K562 (cell line): Measurements from ENCODE around the gene CLNK. TPM values are rescaled to one million over a fixed set of nuclear protein-coding genes. Genes with fewer than 3 reads are reported as not detected.

Experiments
- ATAC-seq: fragments of 200-7000 bp; cut with Tn5 transposase; 3 replicates; pipeline ENCODE4 v1.9.1; 2020; ENCODE audit warnings: moderate library complexity
- BruUV-seq: library from RNA; stranded (reverse); fragments of 400-500 nt; replicated peaks from 2 replicates; lab custom pipeline; 2021; lab: Mats Ljungman, UMichigan
- CTCF ChIA-PET: fragments of 300-600 bp; formaldehyde crosslinking; extraction: SDS; loops from one replicate; lab custom pipeline; 2021; ENCODE audit warnings: low intra/inter-chr PET ratio; lab: Yijun Ruan, JAX
- POLR2A ChIA-PET: fragments of 300-600, 350-650 bp; sonication (Branson Sonifier 250); formaldehyde crosslinking; extraction: SDS; loops from one replicate; lab custom pipeline; 2021; ENCODE audit warnings: antibody characterized with exemption, inconsistent platforms; lab: Yijun Ruan, JAX
- DNase-seq, 4 experiments: peaks; one replicate each; pipeline versions ENCODE4 v3.0.0 to v3.0.0-alpha.2; 2011 to 2018; ENCODE audit warnings: low spot score in 3 of 4, mixed read lengths in 3 of 4; ENCODE audit errors: extremely low read depth in 1 of 4
- FAIRE-seq: peaks from 2 replicates; lab custom pipeline; 2011; peaks lifted over from hg19 to GRCh38; lab: Jason Lieb, UNC
- H2AFZ ChIP-seq: 2 replicates; pipeline ENCODE4 v1.6.0; 2011; ENCODE audit warnings: low read depth, low read length, control low read depth, inconsistent platforms
- H3K27ac ChIP-seq: fragments of 200-600 bp; 3 replicates; pipeline ENCODE4 v1.8.0; 2011; ENCODE audit warnings: low read depth, mild to moderate bottlenecking, control low read depth, inconsistent platforms, low read length, moderate library complexity, mixed read lengths; ENCODE audit errors: extremely low read depth
- H3K27me3 ChIP-seq, 2 experiments: fragments of 300-600 bp in 1 of 2; 2 replicates in 1 of 2; 3 replicates in 1 of 2; pipeline versions ENCODE4 v1.6.0 to v1.8.0; 2011; ENCODE audit warnings: inconsistent platforms in 2 of 2, low read length in 2 of 2, mild to moderate bottlenecking in 1 of 2, mixed read lengths in 1 of 2, moderate library complexity in 1 of 2; ENCODE audit not compliant: control insufficient read depth in 2 of 2, insufficient read depth in 2 of 2
- H3K36me3 ChIP-seq: fragments of 300-600 bp; 3 replicates; pipeline ENCODE4 v1.8.0; 2011; ENCODE audit warnings: mild to moderate bottlenecking, low read length, inconsistent platforms; ENCODE audit not compliant: control insufficient read depth, insufficient read depth
- H3K4me1 ChIP-seq, 2 experiments: fragments of 200-600 bp in 1 of 2; replicated peaks in 1 of 2; 2 replicates in 1 of 2; 3 replicates in 1 of 2; pipeline versions ENCODE4 v1.5.1 to v1.8.0; 2011; ENCODE audit warnings: inconsistent platforms in 2 of 2, low read length in 2 of 2, mild to moderate bottlenecking in 1 of 2, mixed read lengths in 1 of 2, moderate library complexity in 1 of 2; ENCODE audit not compliant: control insufficient read depth in 2 of 2, insufficient read depth in 2 of 2
- H3K4me2 ChIP-seq: 2 replicates; pipeline ENCODE4 v1.6.1; 2011; ENCODE audit warnings: low read length, control low read depth, inconsistent platforms, mixed read lengths; ENCODE audit not compliant: insufficient read depth
- H3K4me3 ChIP-seq: fragments of 200-600 bp; sonication (generic), shearing (Covaris generic); 2 replicates; pipeline ENCODE4 v1.5.1; 2016; ENCODE audit warnings: control low read depth, inconsistent platforms
- H3K79me2 ChIP-seq: fragments of 200-600 bp; 3 replicates; pipeline ENCODE4 v1.8.0; 2011; ENCODE audit warnings: low read length, inconsistent platforms; ENCODE audit not compliant: control insufficient read depth, insufficient read depth
- H3K9ac ChIP-seq, 2 experiments: 2 replicates each; pipeline versions ENCODE4 v1.6.0 to v1.6.1; 2011; ENCODE audit warnings: low read depth in 2 of 2, low read length in 2 of 2, control low read depth in 1 of 2, inconsistent platforms in 1 of 2, mild to moderate bottlenecking in 1 of 2, mixed read lengths in 1 of 2; ENCODE audit not compliant: insufficient read depth in 1 of 2
- H3K9me1 ChIP-seq: one replicate; pipeline ENCODE4 v1.6.0; 2011; ENCODE audit warnings: inconsistent platforms, mild to moderate bottlenecking, low read length, moderate library complexity; ENCODE audit not compliant: control insufficient read depth, insufficient read depth
- H3K9me3 ChIP-seq: replicated peaks from 2 replicates; pipeline ENCODE4 v1.5.1; 2011; ENCODE audit warnings: low read depth, low read length, inconsistent platforms; ENCODE audit not compliant: control insufficient read depth, insufficient read depth
- H4K20me1 ChIP-seq: replicated peaks from 2 replicates; pipeline ENCODE4 v1.6.1; 2011; ENCODE audit warnings: low read length, inconsistent platforms, mixed read lengths; ENCODE audit not compliant: control insufficient read depth, insufficient read depth
- CSDE1 ChIP-seq, 2 experiments: fragments of 450-650 bp; IDR thresholded peaks; 2 replicates each; pipeline ENCODE4 v1.6.1; 2016; ENCODE audit warnings: mild to moderate bottlenecking in 1 of 2
- ELF4 ChIP-seq: fragments of 450-650 bp; formaldehyde crosslinking; IDR thresholded peaks from 2 replicates; pipeline ENCODE4 v1.4.0; 2022; ENCODE audit warnings: missing genetic modification characterization
- NCOA1 ChIP-seq: fragments of 450-650 bp; IDR thresholded peaks from 2 replicates; pipeline ENCODE4 v1.6.1; 2016; ENCODE audit warnings: low read depth
- NR2F6 ChIP-seq: fragments of 450-650 bp; formaldehyde crosslinking; IDR thresholded peaks from 2 replicates; pipeline ENCODE4 v1.4.0; 2020; ENCODE audit warnings: mild to moderate bottlenecking
- ZNF23 ChIP-seq: fragments of 250-450 bp; sonication (Bioruptor Pico); IDR thresholded peaks from 2 replicates; pipeline ENCODE4 v1.4.0; 2020; ENCODE audit warnings: mild to moderate bottlenecking
- ZNF277 ChIP-seq: fragments of 250-450 bp; sonication (Bioruptor Pico); IDR thresholded peaks from 2 replicates; pipeline ENCODE4 v1.8.0; 2022; ENCODE audit warnings: inconsistent platforms, mild to moderate bottlenecking, moderate library complexity, borderline replicate concordance
- WGBS: fragments of 100-300 bp; shearing (Covaris generic); methylation state at CpG from one replicate; pipeline ENCODE4 v1.1.6; 2016; ENCODE audit warnings: low coverage, mixed read lengths; ENCODE audit not compliant: insufficient coverage; ENCODE audit errors: missing lambda C conversion rate; 5-methylcytosine and 5-hydroxymethylcytosine counted together
- in situ Hi-C: fragments of 300-500 bp; cut with MboI; formaldehyde crosslinking; loops from 4 replicates; pipeline ENCODE4 v1.15.0; 2018; ENCODE audit warnings: inconsistent platforms, mixed read lengths
- intact Hi-C: fragments of 100-400 bp; cut with micrococcal nuclease; formaldehyde crosslinking; loops from 2 replicates; pipeline ENCODE4 v1.14.2; 2022
- polyA plus RNA-seq, 8 experiments: library from polyadenylated mRNA; depleted of rRNA in 4 of 8; stranded (reverse) in 5 of 8; unstranded in 3 of 8; fragments of >200 nt; fragmentation: Nextera tagmentation in 2 of 8; fragmentation: Illumina TruSeq in 1 of 8; extraction: Ambion mirVana in 2 of 8; extraction: Trizol in 1 of 8; gene quantifications; 2 replicates each; pipeline versions ENCODE4 v1.2.1 to v1.2.3, GENCODE V29; 2011 to 2014; ENCODE audit warnings: inconsistent platforms in 1 of 8, missing spikeins in 1 of 8
- total RNA-seq, 7 experiments: library from RNA; depleted of rRNA in 6 of 7; stranded (reverse); fragments of >200 nt in 6 of 7; fragmentation: Illumina TruSeq in 2 of 7; extraction: Trizol in 2 of 7; gene quantifications; 2 replicates each; pipeline versions ENCODE4 v1.2.1 to v1.2.3, GENCODE V29; 2011 to 2021; ENCODE audit warnings: low replicate concordance in 1 of 7

The CLNK gene
- total and polyA plus RNA-seq, 9 of the 15 experiments (the other 6 are each of a cell fraction or from before 2014, with no cell fraction given) = not detected

GRCh38 chr4:10496200-10496599, 188.4 kb downstream of the CLNK start:
- intact Hi-C loops (no loop called here), in situ Hi-C loops (no loop called here)
- Histone ChIP-seq H3K4me3 (no peak overlapping the region), H3K9me1 (no peaks in the 10 kb centered on the region), H3K27ac (no peak overlapping the region), H3K4me1 (peaks cover 0 to 12% of the 10 kb centered on the region in 2 experiments; a peak in 3 of 5 replicates), H3K4me2 (no peak overlapping the region), H3K27me3 (peaks cover 8 to 13% of the 10 kb centered on the region in 2 experiments; a peak in 3 of 5 replicates), H3K9ac (no peak overlapping the region), H4K20me1 (no peaks in the 10 kb centered on the region), H3K79me2 (no peaks in the 10 kb centered on the region), H3K36me3 (no peaks in the 10 kb centered on the region), H2AFZ (peak overlapping the region; percentile 64; the same call in 1 of the 2 replicates), H3K9me3 (no peaks in the 10 kb centered on the region)
- no TSS peak for BruUV-seq
- TF ChIP-seq NCOA1 = no peak
- TF ChIP-seq ELF4 (CRISPR knock-in tag) = no peak
- TF ChIP-seq CSDE1 (IDR thresholded peaks at IDR 0.05) = no peak
- TF ChIP-seq NR2F6 (CRISPR knock-in tag) = no peak
- no peak for TF ChIP-seq ZNF23 (CRISPR knock-in tag)
- no peak for TF ChIP-seq ZNF277 (CRISPR knock-in tag)
- ATAC-seq (no peak), FAIRE-seq (no peak), DNase-seq (no peak)
- CTCF ChIA-PET = no interaction called here
- WGBS = 15% methylated on average over 4 of the region's 4 CpGs
- POLR2A ChIA-PET = no interaction called here
